Measurements from ENCODE around the gene TMEM202. TPM values are rescaled to one million over a fixed set of nuclear protein-coding genes. Genes with fewer than 3 reads are reported as not detected.
"Not testable (repeated sequence)": the region's sequence is repeated elsewhere in the genome, so short reads cannot be mapped to it uniquely, and the experiment has no call there.

Gene TMEM202
- total and polyA plus RNA-seq, 2 of the 4 experiments (the other 2 are of a cell fraction), result not detected

- H4K91ac ChIP-seq (ENCODE audit: insufficient read depth, low read depth, low read length); BruUV-seq (replicated peaks); H3K14ac ChIP-seq (replicated peaks; ENCODE audit: low read depth, low read length); H4K5ac ChIP-seq (ENCODE audit: low read depth, low read length); H3K4me2 ChIP-seq (ENCODE audit: low read depth, low read length); H3K9me1 ChIP-seq (ENCODE audit: insufficient read depth, low read length); POLR2A ChIA-PET (ENCODE audit: unreplicated experiment); H2BK15ac ChIP-seq (ENCODE audit: low read depth, low read length); CTCF ChIA-PET; H4K8ac ChIP-seq (ENCODE audit: low read depth in 2 of 2, low read length in 2 of 2); H3K4me1 ChIP-seq (ENCODE audit: control insufficient read depth, insufficient read depth, low read length); H2AK9ac ChIP-seq (replicated peaks; ENCODE audit: low read depth, low read length, poor library complexity); H3K9ac ChIP-seq (ENCODE audit: low read depth, low read length); H2BK120ac ChIP-seq (ENCODE audit: low read depth, low read length); H3K23ac ChIP-seq (ENCODE audit: low read depth, low read length); H3K27me3 ChIP-seq (ENCODE audit: control insufficient read depth, insufficient read depth, low read length); H3K56ac ChIP-seq (ENCODE audit: extremely low read depth, insufficient read depth, low read length); H3K27ac ChIP-seq (ENCODE audit: insufficient read depth, low read length); H4K20me1 ChIP-seq (ENCODE audit: insufficient read depth, low read length); H2BK20ac ChIP-seq (ENCODE audit: low read depth, low read length); in situ Hi-C loops (cut with MboI; ENCODE audit: low sequenced_read_pairs); H3K18ac ChIP-seq (ENCODE audit: low read depth, low read length); dilution Hi-C loops (cut with HindIII; ENCODE audit: low sequenced_read_pairs, unreplicated experiment); H3K4ac ChIP-seq (ENCODE audit: low read depth, low read length); ATAC-seq (ENCODE audit: low read depth); H3K9me3 ChIP-seq (ENCODE audit: control insufficient read depth, insufficient read depth, low read length); H2AFZ ChIP-seq (replicated peaks; ENCODE audit: low read length, poor library complexity); H3K4me3 ChIP-seq (ENCODE audit: insufficient read depth, low read depth, low read length); H3K79me1 ChIP-seq (ENCODE audit: low read depth in 1 of 2, low read length in 2 of 2); intact Hi-C loops (cut with micrococcal nuclease); H2AK5ac ChIP-seq (ENCODE audit: low read depth, low read length); H3K36me3 ChIP-seq (ENCODE audit: control insufficient read depth, insufficient read depth, low read length); DNase-seq; H2BK5ac ChIP-seq (ENCODE audit: low read depth, low read length, poor library complexity, severe bottlenecking): not testable (repeated sequence)
- WGBS, 2 experiments (ENCODE audit: extremely low coverage in 2 of 2, insufficient read length in 1 of 2), result no CpG with 5 or more reads among the region's 3 CpGs
Measured at GRCh38 chr15:72413337-72413736, 15.2 kb downstream of the TMEM202 start.
